Mesenchymal stem cell (in vitro differentiated cells and primary cell): ENCODE measurements around the gene TLCD1.
A peak's percentile ranks its signal among the peaks of the same experiment; 100 is the strongest.

ENCODE experiments used
- DNase-seq: peaks from one replicate; pipeline ENCODE4 v3.0.0-alpha.2; 2013
- H2AFZ ChIP-seq: one replicate; pipeline ENCODE4 v1.6.1; 2013; ENCODE audit warnings: low read depth, mild to moderate bottlenecking, control low read depth, inconsistent platforms, low read length, moderate library complexity
- H2AK5ac ChIP-seq: 2 replicates; pipeline ENCODE4 v1.6.1; 2013; ENCODE audit warnings: low read length, moderate library complexity, mild to moderate bottlenecking, inconsistent platforms; ENCODE audit not compliant: severe bottlenecking
- H2BK120ac ChIP-seq: one replicate; pipeline ENCODE4 v1.6.1; 2013; ENCODE audit warnings: low read depth, mild to moderate bottlenecking, inconsistent platforms, low read length, moderate library complexity
- H2BK12ac ChIP-seq, 2 experiments: one replicate each; pipeline ENCODE4 v1.6.1; 2013; ENCODE audit warnings: inconsistent platforms in 2 of 2, low read length in 2 of 2, mild to moderate bottlenecking in 2 of 2, moderate library complexity in 2 of 2, control low read depth in 1 of 2
- H2BK15ac ChIP-seq: one replicate; pipeline ENCODE4 v1.6.1; 2013; ENCODE audit warnings: mild to moderate bottlenecking, low read depth, inconsistent platforms; ENCODE audit not compliant: poor library complexity, severe bottlenecking
- H2BK5ac ChIP-seq: 2 replicates; pipeline ENCODE4 v1.6.1; 2013; ENCODE audit warnings: low read depth, mild to moderate bottlenecking, low read length, control low read depth, inconsistent platforms; ENCODE audit not compliant: poor library complexity, severe bottlenecking
- H3K14ac ChIP-seq, 2 experiments: one replicate each; pipeline ENCODE4 v1.6.1; 2013; ENCODE audit warnings: inconsistent platforms in 2 of 2, low read length in 2 of 2, control low read depth in 1 of 2, mild to moderate bottlenecking in 1 of 2, moderate library complexity in 1 of 2
- H3K18ac ChIP-seq, 2 experiments: one replicate each; pipeline ENCODE4 v1.6.1; 2013; ENCODE audit warnings: inconsistent platforms in 2 of 2, low read length in 2 of 2, control low read depth in 1 of 2, low read depth in 1 of 2, mild to moderate bottlenecking in 1 of 2
- H3K23ac ChIP-seq, 2 experiments: one replicate each; pipeline ENCODE4 v1.6.1; 2013; ENCODE audit warnings: inconsistent platforms in 2 of 2, low read length in 2 of 2, mild to moderate bottlenecking in 2 of 2, moderate library complexity in 2 of 2, control low read depth in 1 of 2
- H3K27ac ChIP-seq: 2 replicates; pipeline ENCODE4 v1.5.1; 2013; ENCODE audit warnings: mild to moderate bottlenecking, moderate library complexity, low read length, control low read depth, inconsistent platforms; ENCODE audit not compliant: poor library complexity, severe bottlenecking
- H3K27me3 ChIP-seq, 2 experiments: 2 replicates each; pipeline versions ENCODE4 v1.6.1 to v1.7.0; 2013; ENCODE audit warnings: low read length in 2 of 2, mild to moderate bottlenecking in 2 of 2, moderate library complexity in 2 of 2, control low read depth in 1 of 2, inconsistent platforms in 1 of 2; ENCODE audit not compliant: control insufficient read depth in 1 of 2, insufficient read depth in 1 of 2
- H3K36me3 ChIP-seq, 2 experiments: 2 replicates each; pipeline versions ENCODE4 v1.6.1 to v1.7.0; 2013; ENCODE audit warnings: low read length in 2 of 2, control low read depth in 1 of 2, inconsistent platforms in 1 of 2, low read depth in 1 of 2, mild to moderate bottlenecking in 1 of 2; ENCODE audit not compliant: insufficient read depth in 2 of 2, control insufficient read depth in 1 of 2
- H3K4ac ChIP-seq, 2 experiments: one replicate each; pipeline ENCODE4 v1.6.1; 2013; ENCODE audit warnings: inconsistent platforms in 2 of 2, low read length in 2 of 2, mild to moderate bottlenecking in 2 of 2, moderate library complexity in 2 of 2, control low read depth in 1 of 2, low read depth in 1 of 2
- H3K4me1 ChIP-seq: 2 replicates; pipeline ENCODE4 v1.6.1; 2013; ENCODE audit warnings: low read depth, low read length, control low read depth; ENCODE audit not compliant: control insufficient read depth, insufficient read depth
- H3K4me2 ChIP-seq: 2 replicates; pipeline ENCODE4 v1.6.1; 2013; ENCODE audit warnings: low read length, mild to moderate bottlenecking, inconsistent platforms; ENCODE audit not compliant: poor library complexity, severe bottlenecking
- H3K4me3 ChIP-seq, 2 experiments: 2 replicates each; pipeline versions ENCODE4 v1.5.1 to v1.7.0; 2013; ENCODE audit warnings: low read length in 2 of 2, mild to moderate bottlenecking in 2 of 2, control low read depth in 1 of 2, low read depth in 1 of 2; ENCODE audit not compliant: insufficient read depth in 1 of 2
- H3K79me1 ChIP-seq: replicated peaks from 2 replicates; pipeline ENCODE4 v1.6.1; 2013; ENCODE audit warnings: mild to moderate bottlenecking, control low read depth, low read length, inconsistent platforms; ENCODE audit not compliant: poor library complexity, severe bottlenecking
- H3K9ac ChIP-seq: 2 replicates; pipeline ENCODE4 v1.7.0; 2013; ENCODE audit warnings: mild to moderate bottlenecking, low read length, moderate library complexity
- H3K9me3 ChIP-seq: 2 replicates; pipeline ENCODE4 v1.7.0; 2013; ENCODE audit warnings: mild to moderate bottlenecking, low read length; ENCODE audit not compliant: control insufficient read depth
- H4K8ac ChIP-seq: one replicate; pipeline ENCODE4 v1.6.1; 2013; ENCODE audit warnings: inconsistent platforms, mild to moderate bottlenecking, low read length, moderate library complexity
- H4K91ac ChIP-seq: one replicate; pipeline ENCODE4 v1.6.1; 2013; ENCODE audit warnings: mild to moderate bottlenecking, low read length, inconsistent platforms
- WGBS: methylation state at CpG from one replicate; pipeline ENCODE4 v1.1.7; 2013; ENCODE audit warnings: mixed read lengths; 5-methylcytosine and 5-hydroxymethylcytosine counted together

Gene TLCD1

GRCh38 chr17:28747801-28748750, 22.0 kb upstream of the TLCD1 start:
- H3K9me3 ChIP-seq, result no peaks in the 10 kb centered on the region
- peak overlapping the region in 1 of 2 experiments; percentile 21 for H3K18ac ChIP-seq
- H3K27ac ChIP-seq, result peak overlapping the region; percentile 8
- H3K79me1 ChIP-seq, result peaks cover 10% of the 10 kb centered on the region
- H3K4ac ChIP-seq, result no peak overlapping the region
- no peak for DNase-seq
- no peaks in the 10 kb centered on the region for H3K27me3 ChIP-seq
- no peak overlapping the region for H3K4me3 ChIP-seq
- no peak overlapping the region for H2BK5ac ChIP-seq
- H2AFZ ChIP-seq, result no peak overlapping the region
- peaks cover 43% of the 10 kb centered on the region for H3K4me1 ChIP-seq
- peaks cover 57 to 69% of the 10 kb centered on the region in 2 experiments for H3K36me3 ChIP-seq
- 97% methylated on average over 18 of the region's 18 CpGs for WGBS
- H3K23ac ChIP-seq, result no peak overlapping the region
- H3K9ac ChIP-seq, result peak overlapping the region; percentile 29
- H2BK12ac ChIP-seq, result no peak overlapping the region
- H2BK120ac ChIP-seq, result no peak overlapping the region
- no peak overlapping the region for H4K8ac ChIP-seq
- H2AK5ac ChIP-seq, result no peak overlapping the region
- H4K91ac ChIP-seq, result no peak overlapping the region
- no peak overlapping the region for H3K14ac ChIP-seq
- H3K4me2 ChIP-seq, result no peak overlapping the region
- H2BK15ac ChIP-seq, result no peak overlapping the region

DNA sequence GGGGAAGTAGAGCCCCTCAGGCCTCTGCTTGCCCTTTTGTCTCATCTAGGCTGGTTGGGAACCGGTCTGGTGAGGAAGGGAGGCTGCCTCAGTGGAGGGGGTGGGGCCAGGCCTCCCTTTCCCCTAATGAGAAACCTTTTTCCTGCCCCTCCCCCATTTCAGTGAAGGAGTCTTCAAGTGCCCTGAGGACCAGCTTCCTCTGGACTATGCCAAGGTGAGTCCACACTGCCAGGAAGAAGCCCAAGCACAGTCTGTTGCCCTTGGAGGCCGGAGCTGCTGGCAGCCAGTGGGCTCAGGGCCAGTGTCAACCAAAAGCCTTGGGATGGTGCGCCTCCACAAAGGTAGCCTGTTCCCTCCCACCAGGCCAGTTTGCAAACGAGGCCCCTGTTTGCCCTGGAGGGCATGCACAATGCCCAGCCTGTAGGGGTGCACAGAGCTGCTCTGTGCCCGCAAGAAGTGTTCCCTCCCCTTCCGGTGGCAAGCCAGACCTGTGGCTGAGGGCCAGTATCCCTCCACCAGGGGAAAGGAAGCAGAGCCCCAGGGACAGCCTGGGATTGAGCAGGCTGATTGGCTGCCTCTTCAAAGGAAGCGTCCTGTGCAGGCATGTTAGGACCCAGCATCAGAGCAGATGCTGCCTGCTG, 21.1 kb upstream of the TLCD1 start:
- Histone ChIP-seq H2BK12ac (no peak overlapping the region), H3K18ac (no peak overlapping the region), H2BK120ac (no peak overlapping the region), H3K27ac (peak overlapping the region; percentile 17), H3K9me3 (no peaks in the 10 kb centered on the region), H4K8ac (no peak overlapping the region), H2AK5ac (no peak overlapping the region), H3K27me3 (no peaks in the 10 kb centered on the region), H3K14ac (peak overlapping the region in 1 of 2 experiments; percentile 29), H3K23ac (no peak overlapping the region), H3K4me3 (no peak overlapping the region), H2AFZ (no peak overlapping the region), H3K79me1 (peaks cover 7% of the 10 kb centered on the region), H3K4me1 (peaks cover 46% of the 10 kb centered on the region), H3K4me2 (peak overlapping the region; percentile 56), H2BK15ac (peak overlapping the region; percentile 30), H3K4ac (no peak overlapping the region), H3K36me3 (peaks cover 53 to 62% of the 10 kb centered on the region in 2 experiments), H3K9ac (peak overlapping the region; percentile 99), H4K91ac (no peak overlapping the region), H2BK5ac (no peak overlapping the region)
- DNase-seq, result no peak
- 82% methylated on average over 7 of the region's 7 CpGs for WGBS

DNA sequence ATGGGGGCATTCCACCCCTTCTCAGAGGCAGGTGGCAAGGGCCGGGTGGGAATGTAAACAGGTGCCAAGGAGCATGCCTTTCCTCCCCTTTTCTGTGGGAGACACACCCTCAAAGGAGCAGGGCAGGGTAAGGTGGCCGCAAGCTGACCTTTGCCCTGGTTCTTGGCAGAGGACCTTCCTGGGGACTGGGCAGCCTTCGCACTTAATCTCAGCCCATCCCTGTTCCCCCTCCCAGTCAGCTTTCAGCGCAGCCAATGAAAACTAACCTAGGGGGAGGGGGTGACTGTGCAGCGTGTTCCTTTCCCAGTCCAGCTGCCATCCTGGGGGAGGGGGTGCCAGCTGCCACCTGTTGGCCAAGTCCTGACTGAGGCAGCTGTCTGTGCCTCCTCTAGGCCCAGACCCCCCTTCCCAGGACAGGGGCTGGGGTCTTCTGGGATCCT, 20.6 kb upstream of the TLCD1 start:
- Histone ChIP-seq H3K23ac (no peak overlapping the region), H3K18ac (no peak overlapping the region), H2BK15ac (peak overlapping the region; percentile 30), H3K36me3 (peaks cover 48 to 56% of the 10 kb centered on the region in 2 experiments), H2BK12ac (peak overlapping the region in 1 of 2 experiments; percentile 31), H4K8ac (no peak overlapping the region), H2BK5ac (no peak overlapping the region), H3K14ac (peak overlapping the region in 1 of 2 experiments; percentile 22), H3K27ac (peak overlapping the region; percentile 85), H2BK120ac (no peak overlapping the region), H3K9ac (peak overlapping the region; percentile 99), H2AFZ (no peak overlapping the region), H3K79me1 (peaks cover 9% of the 10 kb centered on the region), H4K91ac (no peak overlapping the region), H3K4me2 (peak overlapping the region; percentile 56), H3K4me1 (peaks cover 49% of the 10 kb centered on the region), H3K9me3 (no peaks in the 10 kb centered on the region), H3K4ac (no peak overlapping the region), H2AK5ac (peak overlapping the region; percentile 12), H3K4me3 (peak overlapping the region; percentile 27 to 89), H3K27me3 (no peaks in the 10 kb centered on the region)
- WGBS, result 54% methylated on average over 4 of the region's 5 CpGs
- DNase-seq, result no peak
